HG02970 (cell line): Measurements from ENCODE around the gene GNGT2.
"Not testable (repeated sequence)": the region's sequence is repeated elsewhere in the genome, so short reads cannot be mapped to it uniquely, and the experiment has no call there.

Experiments
- ATAC-seq: cut with Tn5 transposase; IDR thresholded peaks from one replicate; pipeline ENCODE4 v1.9.1; 2021; ENCODE audit warnings: mild to moderate bottlenecking, moderate library complexity, moderate number of reproducible peaks; ENCODE audit not compliant: unreplicated experiment, low FRiP score

Gene GNGT2

GRCh38 chr17:49213399-49213798 lies 3.0 kb upstream of the GNGT2 start:
- no peak for ATAC-seq

DNA sequence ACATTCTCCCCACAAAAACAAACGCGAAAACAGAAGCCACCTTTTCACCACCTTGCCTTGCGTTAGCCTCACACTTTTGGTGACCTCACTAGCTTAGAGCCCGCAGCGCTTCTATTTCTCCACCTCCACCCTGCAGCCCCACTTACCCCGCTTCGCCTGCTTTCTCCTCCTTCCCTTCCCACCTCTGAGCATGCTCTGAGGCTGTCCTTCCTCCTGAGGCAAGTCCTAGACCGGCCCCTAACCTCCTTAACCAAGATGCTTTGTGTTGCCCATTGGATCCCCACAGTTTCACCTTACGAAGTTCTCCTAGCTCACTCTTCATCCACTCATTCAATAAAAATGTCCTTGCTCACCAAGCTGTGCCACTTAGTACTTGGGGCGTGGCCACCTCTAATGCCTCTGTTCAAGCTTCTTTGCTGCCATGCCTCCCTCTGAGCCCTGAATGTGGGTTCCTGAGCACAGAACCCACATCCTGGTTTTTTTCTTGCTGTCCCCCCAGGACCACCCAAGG lies 1.3 kb downstream of the GNGT2 start:
- no peak for ATAC-seq

DNA sequence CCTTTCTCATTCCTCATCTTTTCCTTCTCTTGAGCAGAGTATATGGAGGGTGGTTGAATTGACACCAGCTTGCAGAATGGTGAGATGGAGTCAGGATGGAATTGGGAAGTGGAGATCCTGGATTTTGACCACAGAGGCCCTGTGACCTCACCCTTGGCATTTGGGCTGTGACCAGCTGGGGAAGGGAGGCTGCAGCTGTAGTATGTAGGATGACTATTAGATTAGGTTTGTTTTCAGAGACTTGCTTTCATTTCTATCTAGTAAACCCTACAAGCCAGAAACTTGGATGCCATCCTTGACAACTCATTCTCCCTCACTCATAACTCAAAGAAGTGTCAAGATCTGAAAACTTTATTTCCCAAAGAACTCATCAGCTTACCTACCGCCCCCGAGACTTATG lies 5.9 kb downstream of the GNGT2 start:
- ATAC-seq: no peak

- ATAC-seq: no peak
Observed at GRCh38 chr17:49203796-49204195, 6.6 kb downstream of the GNGT2 start.

GRCh38 chr17:49201481-49201927 lies 8.9 kb downstream of the GNGT2 start:
- ATAC-seq: no peak

GRCh38 chr17:49200423-49201083 lies 9.8 kb downstream of the GNGT2 start:
- no peak for ATAC-seq

DNA sequence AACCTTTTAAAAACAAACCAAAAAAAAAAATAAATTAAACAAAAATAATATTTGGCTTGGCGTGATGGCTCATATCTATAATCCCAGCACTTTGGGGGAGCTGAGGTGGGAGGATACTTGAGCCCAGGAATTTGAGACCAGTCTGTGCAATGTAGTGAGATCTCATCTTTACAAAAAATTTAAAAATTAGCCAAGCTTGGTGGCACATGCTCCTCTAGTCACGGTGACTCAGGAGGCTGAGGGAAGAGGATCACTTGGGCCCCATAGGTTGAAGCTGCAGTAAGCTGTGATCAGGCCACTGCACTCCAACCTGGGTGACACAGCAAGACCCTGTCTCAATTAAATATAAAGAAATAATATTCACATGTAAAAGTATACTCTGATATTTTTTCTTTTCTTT lies 12.2 kb downstream of the GNGT2 start:
- no peak for ATAC-seq

GRCh38 chr17:49197346-49197998 lies 12.9 kb downstream of the GNGT2 start:
- no peak for ATAC-seq

DNA sequence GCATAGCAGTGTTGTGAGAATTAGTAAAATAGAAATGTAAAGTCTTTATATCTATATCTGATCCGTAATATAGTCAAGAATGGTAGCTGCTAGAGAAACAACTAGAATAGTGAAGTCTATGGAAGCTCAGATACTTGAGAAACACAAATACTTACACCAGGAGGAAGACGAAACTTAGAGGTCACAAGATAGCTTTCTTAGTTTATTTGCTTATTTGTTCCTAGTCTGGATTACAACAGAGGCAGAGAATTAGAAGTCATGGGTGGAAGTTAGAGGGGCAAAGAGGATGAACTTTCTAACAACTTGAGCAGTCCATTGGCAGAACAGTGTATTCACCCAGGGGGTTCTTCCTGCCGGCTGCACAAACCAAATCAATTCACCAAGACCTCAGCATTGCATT lies 13.9 kb downstream of the GNGT2 start:
- no peak for ATAC-seq

DNA sequence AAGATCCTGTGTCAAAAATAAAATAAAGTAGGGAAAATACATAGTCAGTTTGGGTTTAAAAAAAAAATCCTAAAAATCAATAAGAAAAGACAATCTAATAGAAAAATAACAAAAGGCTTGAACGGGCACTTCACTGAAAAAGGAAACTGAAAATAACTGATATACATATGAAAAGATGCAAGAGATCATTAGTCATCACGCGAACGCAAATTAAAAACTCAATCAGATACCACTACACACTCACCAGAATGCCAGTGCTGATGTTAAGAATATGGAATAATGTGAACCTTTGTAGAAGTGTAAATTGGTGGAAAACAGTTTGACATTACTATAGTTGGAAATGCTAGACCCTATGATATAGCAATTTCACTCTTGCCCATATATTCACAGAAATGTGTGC lies 14.6 kb downstream of the GNGT2 start:
- no peak for ATAC-seq

- no peak for ATAC-seq
Observed at GRCh38 chr17:49194297-49194607, 16.1 kb downstream of the GNGT2 start.

- no peak for ATAC-seq
Observed at GRCh38 chr17:49193513-49194296, 16.7 kb downstream of the GNGT2 start.

DNA sequence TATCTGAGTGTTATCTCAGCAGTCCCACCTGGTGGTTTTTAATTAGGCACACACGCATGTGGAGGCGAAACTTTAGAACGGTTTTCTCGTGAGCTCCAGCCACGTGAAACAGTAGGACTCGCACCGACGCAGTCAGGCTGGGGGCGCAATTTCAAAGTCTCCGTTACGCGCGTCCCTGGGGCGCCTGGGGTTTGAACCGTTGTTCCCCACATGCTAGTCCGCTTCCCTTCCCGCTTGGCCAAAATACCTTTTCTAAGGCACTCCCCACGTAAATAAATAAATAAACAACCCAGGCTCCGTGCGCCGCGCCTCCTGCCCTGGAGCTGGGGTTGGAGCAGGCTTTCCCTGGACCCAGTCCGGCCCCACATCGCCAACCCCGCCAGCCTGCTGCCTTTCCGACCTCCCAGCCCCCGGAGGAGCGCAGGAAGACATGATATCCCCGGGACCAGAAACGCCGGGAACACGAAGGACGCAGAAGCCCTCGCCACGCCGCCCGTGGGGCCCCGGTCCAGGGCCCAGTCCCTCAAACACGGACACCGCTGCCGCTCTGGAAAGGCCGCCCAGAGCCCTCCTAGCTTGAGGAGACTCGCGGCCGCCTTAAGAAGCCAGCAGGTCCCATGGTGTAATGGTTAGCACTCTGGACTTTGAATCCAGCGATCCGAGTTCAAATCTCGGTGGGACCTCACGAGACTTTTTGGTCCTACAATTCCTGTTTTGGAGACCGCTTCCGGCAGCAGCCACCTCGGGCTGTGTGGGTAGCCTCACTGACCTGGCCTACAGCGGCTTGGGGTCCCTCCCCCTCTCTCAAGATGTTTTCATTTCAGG lies 18.2 kb downstream of the GNGT2 start:
- ATAC-seq: peak; percentile 49

DNA sequence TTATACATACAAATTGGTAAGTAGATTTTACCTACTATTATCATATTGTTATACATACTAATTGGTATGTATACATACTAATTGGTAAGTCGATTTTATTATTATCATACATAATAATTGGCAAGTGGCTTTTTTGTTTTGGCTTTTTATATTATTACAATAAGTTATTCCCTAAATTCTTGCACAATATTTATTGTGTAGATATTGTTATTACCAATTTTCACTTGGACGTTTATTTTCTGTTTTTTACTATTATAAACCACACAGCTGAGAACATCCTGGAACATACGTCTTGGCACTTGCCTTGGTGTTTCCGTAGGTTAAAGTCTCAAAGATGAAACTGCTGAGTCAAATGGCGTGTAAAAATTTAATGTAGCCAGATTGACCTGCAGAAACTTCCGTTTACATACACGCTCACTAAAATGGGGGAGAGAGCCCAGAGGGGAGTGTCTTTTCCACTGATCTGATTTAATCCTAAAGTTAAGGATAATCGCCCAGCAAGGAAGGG lies 18.9 kb downstream of the GNGT2 start:
- peak; percentile 3 for ATAC-seq

GRCh38 chr17:49190932-49191331 lies 19.4 kb downstream of the GNGT2 start:
- ATAC-seq: no peak

DNA sequence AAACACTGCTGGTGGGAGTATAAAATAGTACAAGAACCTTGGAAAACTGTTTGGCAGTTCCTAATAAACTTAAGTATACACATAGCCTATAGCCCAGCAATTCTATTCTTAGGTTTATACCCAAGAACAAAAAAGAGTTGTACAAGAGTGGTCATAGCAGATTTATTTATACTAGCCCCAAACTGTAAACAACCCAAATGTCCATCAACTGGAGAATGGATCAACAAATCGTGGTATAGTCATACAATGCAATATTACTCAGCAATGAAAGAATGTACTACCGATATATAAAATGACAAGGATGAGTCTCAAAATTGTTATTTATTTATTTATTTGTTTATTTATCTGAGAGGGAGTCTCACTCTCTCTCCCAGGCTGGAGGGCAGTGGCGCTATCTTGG lies 23.1 kb downstream of the GNGT2 start:
- no peak for ATAC-seq

DNA sequence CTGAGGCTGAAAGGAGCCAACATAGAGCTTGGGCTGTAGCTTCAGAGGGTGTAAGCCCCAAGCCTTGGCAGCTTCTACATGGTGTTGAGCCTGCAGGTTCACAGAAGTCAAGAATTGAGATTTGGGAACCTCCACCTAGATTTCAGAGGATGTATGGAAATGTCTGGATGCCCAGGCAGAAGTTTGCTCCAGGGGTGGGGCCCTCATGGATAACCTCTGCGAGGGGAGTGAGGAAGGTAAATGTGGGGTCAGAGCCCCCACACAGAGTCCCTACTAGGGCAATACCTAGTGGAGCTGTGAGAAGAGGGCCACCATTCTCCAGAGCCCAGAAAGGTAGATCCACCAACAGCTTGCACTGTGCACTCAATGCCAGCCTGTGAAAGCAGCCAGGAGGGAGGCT lies 25.0 kb downstream of the GNGT2 start:
- not testable (repeated sequence) for ATAC-seq

GRCh38 chr17:49184522-49184921 lies 25.9 kb downstream of the GNGT2 start:
- ATAC-seq: not testable (repeated sequence)

- ATAC-seq: no peak
Observed at GRCh38 chr17:49183801-49184200, 26.6 kb downstream of the GNGT2 start.

GRCh38 chr17:49183341-49183740 lies 27.0 kb downstream of the GNGT2 start:
- ATAC-seq: no peak
